ENCODE data around the gene COL9A2.
A peak's percentile ranks its signal among the peaks of the same experiment; 100 is the strongest.

Gene COL9A2

DNA sequence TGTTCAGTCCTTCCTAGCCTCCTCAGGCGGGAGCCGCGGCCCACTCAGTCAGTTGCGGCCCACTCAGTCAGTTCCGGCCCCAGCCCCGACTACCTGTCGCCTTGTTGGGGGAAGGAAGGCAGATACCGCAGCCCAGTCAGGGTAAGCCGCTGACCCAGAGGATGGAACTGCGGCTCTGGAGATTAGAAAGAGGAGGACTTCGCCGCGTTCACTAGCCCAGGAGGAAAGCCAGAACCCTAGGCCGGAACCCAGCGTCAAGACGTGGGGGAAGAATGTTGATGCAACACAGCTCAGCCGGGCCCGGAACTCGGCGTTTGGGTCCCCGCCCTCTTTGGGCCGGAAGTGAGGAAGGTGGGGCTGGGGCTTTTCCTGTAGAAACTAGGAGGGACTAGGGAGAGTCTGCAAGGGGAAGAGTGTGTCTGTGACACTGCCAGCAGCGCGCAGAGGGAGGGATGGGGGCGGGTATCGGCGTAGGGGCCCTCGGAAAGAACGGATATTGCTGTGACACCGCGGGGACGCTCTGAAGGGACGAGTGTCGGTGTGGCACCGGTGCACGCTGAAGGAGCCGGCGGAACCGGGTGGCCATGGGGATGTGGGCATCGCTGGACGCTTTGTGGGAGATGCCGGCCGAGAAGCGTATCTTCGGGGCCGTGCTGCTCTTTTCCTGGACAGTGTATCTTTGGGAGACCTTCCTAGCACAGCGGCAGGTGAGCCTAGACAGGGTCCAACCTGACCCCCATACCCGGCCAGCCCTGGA, 59.2 kb downstream of the COL9A2 start, which contains the start of gene ZMPSTE24:
TSS of gene ZMPSTE24 (plus strand) at position 549 of the 757 bp plus-strand sequence. CDS start at position 585, 36 bp downstream.
- peak; percentile 92 for DNase-seq
- TF ChIP-seq, protein P1, sequence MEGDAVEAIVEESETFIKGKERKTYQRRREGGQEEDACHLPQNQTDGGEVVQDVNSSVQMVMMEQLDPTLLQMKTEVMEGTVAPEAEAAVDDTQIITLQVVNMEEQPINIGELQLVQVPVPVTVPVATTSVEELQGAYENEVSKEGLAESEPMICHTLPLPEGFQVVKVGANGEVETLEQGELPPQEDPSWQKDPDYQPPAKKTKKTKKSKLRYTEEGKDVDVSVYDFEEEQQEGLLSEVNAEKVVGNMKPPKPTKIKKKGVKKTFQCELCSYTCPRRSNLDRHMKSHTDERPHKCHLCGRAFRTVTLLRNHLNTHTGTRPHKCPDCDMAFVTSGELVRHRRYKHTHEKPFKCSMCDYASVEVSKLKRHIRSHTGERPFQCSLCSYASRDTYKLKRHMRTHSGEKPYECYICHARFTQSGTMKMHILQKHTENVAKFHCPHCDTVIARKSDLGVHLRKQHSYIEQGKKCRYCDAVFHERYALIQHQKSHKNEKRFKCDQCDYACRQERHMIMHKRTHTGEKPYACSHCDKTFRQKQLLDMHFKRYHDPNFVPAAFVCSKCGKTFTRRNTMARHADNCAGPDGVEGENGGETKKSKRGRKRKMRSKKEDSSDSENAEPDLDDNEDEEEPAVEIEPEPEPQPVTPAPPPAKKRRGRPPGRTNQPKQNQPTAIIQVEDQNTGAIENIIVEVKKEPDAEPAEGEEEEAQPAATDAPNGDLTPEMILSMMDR (IDR thresholded peaks at IDR 0.05): no peak
- H3K4me1 Mint-ChIP-seq: peaks cover 23% of the 10 kb centered on the region
- H3K27me3 Mint-ChIP-seq (ENCODE audit: low read depth, poor library complexity): peaks cover 4% of the 10 kb centered on the region
- H3K4me3 Mint-ChIP-seq: peak within 1 kb of the TSS; percentile 96
- no peaks in the 10 kb centered on the region for H3K9me3 Mint-ChIP-seq
- H3K27ac Mint-ChIP-seq: peak within 1 kb of the TSS; percentile 99
- H3K36me3 Mint-ChIP-seq (ENCODE audit: low read depth): peaks cover 25% of the 10 kb centered on the region

DNA sequence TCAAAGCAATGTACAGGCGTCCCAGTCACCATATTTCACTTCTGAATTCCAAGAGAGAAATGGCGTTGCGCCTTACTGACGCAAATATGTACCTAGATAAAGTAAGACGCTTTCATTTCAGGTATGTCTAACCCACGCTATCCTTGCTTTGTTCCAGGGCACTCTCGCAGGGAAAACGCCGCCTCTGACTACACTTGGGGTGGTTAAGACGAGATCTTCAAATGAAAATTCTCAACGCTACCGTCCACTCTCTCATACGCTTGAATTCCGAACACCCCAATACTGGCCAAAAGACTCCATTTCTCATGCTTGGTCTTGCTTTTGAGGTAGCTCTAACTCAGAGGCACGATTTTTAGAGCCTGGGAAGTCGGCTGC, 59.8 kb downstream of the COL9A2 start:
- Mint-ChIP-seq H3K9me3 (no peaks in the 10 kb centered on the region), H3K36me3 (ENCODE audit: low read depth) (peaks cover 20% of the 10 kb centered on the region), H3K4me1 (peaks cover 23% of the 10 kb centered on the region), H3K27ac (peak overlapping the region; percentile 99), H3K4me3 (peak overlapping the region; percentile 96), H3K27me3 (ENCODE audit: low read depth, poor library complexity) (peaks cover 10% of the 10 kb centered on the region)
- TF ChIP-seq, protein P1 (IDR thresholded peaks at IDR 0.05): no peak
- DNase-seq: no peak

DNA sequence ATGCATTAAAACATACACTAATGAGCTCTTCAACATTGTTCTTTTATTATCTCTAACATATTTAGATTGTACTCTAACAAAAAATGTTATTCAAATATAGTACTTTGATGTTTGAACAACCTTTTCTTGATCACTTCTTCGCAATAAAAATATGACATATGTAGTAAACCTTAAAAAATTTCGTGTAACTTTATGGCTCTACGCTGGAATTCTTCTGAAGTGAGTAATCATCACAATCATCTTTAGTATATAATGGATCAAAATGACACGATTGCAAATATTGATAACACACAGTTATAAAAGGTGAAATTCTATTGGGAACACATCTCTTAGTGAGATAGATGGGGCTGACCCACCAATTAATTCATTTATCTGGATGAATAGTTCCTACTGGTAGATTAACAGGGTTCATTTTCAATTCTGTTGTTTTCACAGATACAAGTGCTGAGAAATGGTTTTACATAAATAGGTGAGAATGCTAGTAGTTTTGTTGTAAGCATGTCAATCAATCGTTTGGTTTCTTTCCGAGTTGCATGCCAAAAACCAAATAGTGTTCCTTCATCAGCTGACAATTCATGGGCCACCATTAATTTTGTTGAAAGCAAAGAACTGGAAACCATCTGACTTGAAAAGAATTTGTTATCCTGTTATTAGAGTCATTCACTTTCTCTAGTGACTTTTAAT, 60.5 kb downstream of the COL9A2 start:
- peak overlapping the region; percentile 96 for H3K4me3 Mint-ChIP-seq
- H3K27me3 Mint-ChIP-seq (ENCODE audit: low read depth, poor library complexity): peaks cover 14% of the 10 kb centered on the region
- H3K36me3 Mint-ChIP-seq (ENCODE audit: low read depth): peaks cover 13% of the 10 kb centered on the region
- peaks cover 23% of the 10 kb centered on the region for H3K4me1 Mint-ChIP-seq
- no peak overlapping the region for H3K27ac Mint-ChIP-seq
- TF ChIP-seq, protein P1 (IDR thresholded peaks at IDR 0.05): no peak
- no peaks in the 10 kb centered on the region for H3K9me3 Mint-ChIP-seq
- no peak for DNase-seq

DNA sequence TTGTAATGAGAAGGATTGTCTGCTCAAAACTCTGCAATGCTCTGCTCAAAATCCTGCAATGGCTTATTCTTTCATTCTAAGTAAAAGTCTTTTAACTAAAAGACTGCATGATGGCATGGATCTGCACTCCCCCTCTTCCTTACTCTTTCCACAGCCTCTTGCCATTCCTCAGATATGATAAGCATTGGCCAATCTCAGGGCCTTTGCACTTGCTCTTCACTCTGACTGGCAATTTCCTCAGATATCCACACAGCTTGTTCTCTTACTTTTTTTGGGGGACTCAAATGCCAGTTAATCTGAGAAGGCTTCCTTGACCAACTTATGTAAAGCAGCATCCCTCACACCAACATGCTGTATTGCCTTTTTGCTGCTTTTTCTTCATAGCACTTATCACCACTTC, 61.9 kb downstream of the COL9A2 start:
- H3K4me3 Mint-ChIP-seq: no peak overlapping the region
- no peak overlapping the region for H3K27ac Mint-ChIP-seq
- TF ChIP-seq, protein P1 (IDR thresholded peaks at IDR 0.05): no peak
- H3K4me1 Mint-ChIP-seq: peaks cover 23% of the 10 kb centered on the region
- no peaks in the 10 kb centered on the region for H3K9me3 Mint-ChIP-seq
- DNase-seq: no peak
- H3K36me3 Mint-ChIP-seq (ENCODE audit: low read depth): no peaks in the 10 kb centered on the region
- H3K27me3 Mint-ChIP-seq (ENCODE audit: low read depth, poor library complexity): peaks cover 12% of the 10 kb centered on the region

DNA sequence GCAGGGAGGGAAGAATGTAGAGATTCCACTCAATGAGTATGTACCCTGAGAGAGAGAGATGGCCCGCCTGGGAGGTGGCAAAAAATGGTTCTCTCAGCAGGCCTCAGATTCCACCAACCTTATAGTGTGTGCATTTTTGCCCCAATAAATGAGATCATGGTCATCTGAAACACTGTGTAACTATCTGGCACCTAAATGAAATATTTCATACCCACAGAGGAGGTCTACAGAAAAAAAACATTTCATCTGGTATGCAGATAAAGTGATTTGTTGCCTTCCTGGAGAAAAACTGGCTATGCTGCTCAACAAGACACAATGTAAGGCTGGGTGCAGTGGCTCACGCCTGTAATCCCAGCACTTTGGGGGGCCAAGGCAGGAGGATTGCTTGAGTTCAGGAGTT, 64.5 kb downstream of the COL9A2 start:
- Mint-ChIP-seq H3K27me3 (ENCODE audit: low read depth, poor library complexity) (peaks cover 12% of the 10 kb centered on the region), H3K36me3 (ENCODE audit: low read depth) (no peaks in the 10 kb centered on the region), H3K9me3 (no peaks in the 10 kb centered on the region), H3K4me1 (peaks cover 17% of the 10 kb centered on the region), H3K4me3 (no peak overlapping the region), H3K27ac (no peak overlapping the region)
- TF ChIP-seq, protein P1 (IDR thresholded peaks at IDR 0.05): no peak
- DNase-seq: no peak

Data from nephron progenitor cell (in vitro differentiated cells).